Vagina (tissue), 2 donors: Measurements from ENCODE around the gene NT5C1A.

Experiments
- CTCF ChIP-seq, 3 experiments: fragments of 450-650 bp in 2 of 3; fragments of 200-600 bp in 1 of 3; sonication (generic) in 1 of 3; IDR thresholded peaks; one replicate each; pipeline ENCODE4 v1.5.1; 2017 to 2019; ENCODE audit warnings: antibody characterized with exemption in 3 of 3, mild to moderate bottlenecking in 2 of 3, moderate library complexity in 2 of 3
- POLR2A ChIP-seq, 2 donors: fragments of 450-650 bp; IDR thresholded peaks; one replicate each; pipeline ENCODE4 v1.6.1; 2017; ENCODE audit warnings: antibody characterized with exemption in 2 of 2, mild to moderate bottlenecking in 2 of 2, moderate library complexity in 2 of 2
- POLR2AphosphoS5 ChIP-seq, 2 donors: sonication (generic); formaldehyde crosslinking; IDR thresholded peaks; one replicate each; pipeline ENCODE4 v1.9.0; 2017; ENCODE audit warnings: antibody characterized with exemption in 2 of 2, mild to moderate bottlenecking in 2 of 2, low read depth in 1 of 2; ENCODE audit not compliant: insufficient read depth in 1 of 2

- TF ChIP-seq CTCF (IDR thresholded peaks at IDR 0.05): no peak
- TF ChIP-seq POLR2AphosphoS5 (IDR thresholded peaks at IDR 0.05; ENCODE audit: insufficient read depth in 1 of 2, low read depth in 1 of 2): no peak
- TF ChIP-seq POLR2A (IDR thresholded peaks at IDR 0.05): no peak
Measured at GRCh38 chr1:39620659-39621165, 51.2 kb downstream of the NT5C1A start.
